Activated CD4-positive, alpha-beta T cell treated with anti-CD3 and anti-CD28 coated beads, Interleukin-2, Interleukin-6, amounts not matched to agents 100 ng/mL and 50 ng/mL, durations not matched to agents 16 hours and 8 hours (primary cell): ENCODE data around the gene FOXJ3.

Source experiments
- DNase-seq: peaks from one replicate; pipeline ENCODE4 v3.0.0-alpha.2; 2020

The FOXJ3 gene

GRCh38 chr1:42183210-42183956 lies 151.7 kb downstream of the FOXJ3 start:
- DNase-seq = no peak

GRCh38 chr1:42181687-42182086 lies 153.3 kb downstream of the FOXJ3 start:
- no peak for DNase-seq

GRCh38 chr1:42179900-42180329 lies 155.1 kb downstream of the FOXJ3 start:
- no peak for DNase-seq

- DNase-seq = no peak
Observed at GRCh38 chr1:42179275-42179674, 155.8 kb downstream of the FOXJ3 start.

DNA sequence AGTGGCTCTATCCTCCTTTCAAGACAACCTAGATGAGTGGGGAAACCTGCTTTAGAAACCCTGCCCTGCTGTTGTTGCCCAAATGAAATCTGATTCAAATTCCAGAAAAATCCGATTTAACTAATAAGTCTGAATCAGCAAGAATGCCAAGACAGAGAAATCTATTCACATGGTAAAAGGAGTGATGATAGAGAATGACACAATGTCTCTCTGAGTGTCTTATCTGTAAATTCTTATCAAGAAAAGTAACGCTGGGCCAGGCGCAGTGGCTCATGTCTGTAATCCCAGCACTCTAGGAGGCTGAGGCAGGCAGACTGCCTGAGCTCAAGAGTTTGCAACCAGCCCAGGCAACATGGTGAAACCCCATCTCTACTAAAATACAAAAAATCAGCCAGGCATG lies 156.8 kb downstream of the FOXJ3 start:
- DNase-seq = no peak

DNA sequence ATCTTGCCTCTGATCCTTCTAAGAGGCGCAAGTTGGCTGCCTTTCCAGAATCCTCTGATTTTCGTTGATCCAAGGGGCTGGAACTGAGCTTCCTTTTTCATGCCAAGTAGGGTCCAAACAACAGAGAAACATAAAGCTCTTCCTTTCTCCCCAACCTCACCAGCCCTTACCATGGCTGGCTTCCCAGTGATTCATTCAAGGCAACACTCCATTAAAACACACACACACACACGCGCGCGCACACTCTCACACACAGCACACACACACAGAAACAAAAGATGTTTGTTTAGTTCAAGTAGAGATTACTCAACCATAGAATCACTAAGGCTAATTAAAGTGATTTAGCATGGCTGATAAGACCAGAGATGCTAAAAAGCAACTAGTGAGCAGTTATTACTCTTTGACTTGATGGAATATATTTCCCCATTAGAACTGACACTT lies 157.5 kb downstream of the FOXJ3 start:
- no peak for DNase-seq

- DNase-seq = peak; percentile 47
Observed at GRCh38 chr1:42176902-42177519, 158.0 kb downstream of the FOXJ3 start.

DNA sequence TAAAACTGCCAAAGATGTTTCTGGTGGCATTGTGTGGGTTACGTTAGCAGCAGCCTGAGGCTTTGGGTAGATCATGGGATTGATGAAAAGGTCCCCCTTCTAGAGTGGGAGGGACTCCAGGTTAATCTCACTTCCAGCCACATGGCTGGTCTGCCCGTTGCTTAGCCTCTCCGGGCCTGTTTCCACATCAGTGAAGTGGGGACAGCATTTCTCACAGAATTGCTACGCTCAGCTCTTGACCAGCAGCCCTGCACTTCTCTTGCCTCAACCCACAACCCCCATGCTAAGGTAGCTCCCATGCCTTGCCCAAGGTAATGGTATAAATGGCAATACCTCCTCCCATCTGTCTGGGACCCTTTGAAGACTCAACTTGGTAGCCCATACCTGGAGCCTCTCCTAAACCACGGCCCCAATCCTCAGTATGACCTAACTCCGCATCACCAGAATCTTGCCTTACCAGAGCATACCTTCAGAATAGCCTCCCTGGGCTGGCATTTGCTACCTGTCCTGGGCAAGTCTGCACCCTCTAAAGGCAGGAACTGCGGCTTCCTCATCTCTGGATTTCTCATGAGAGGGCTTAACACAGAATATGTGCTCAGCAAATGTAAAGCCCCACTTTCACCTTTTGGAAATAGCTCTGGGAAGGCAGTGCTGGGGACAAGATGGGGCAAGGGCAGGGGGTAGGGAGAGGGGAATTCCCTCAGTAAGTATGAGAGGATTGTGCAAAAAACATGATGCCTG lies 159.6 kb downstream of the FOXJ3 start:
- DNase-seq = no peak

GRCh38 chr1:42173961-42174735 lies 160.9 kb downstream of the FOXJ3 start:
- no peak for DNase-seq

DNA sequence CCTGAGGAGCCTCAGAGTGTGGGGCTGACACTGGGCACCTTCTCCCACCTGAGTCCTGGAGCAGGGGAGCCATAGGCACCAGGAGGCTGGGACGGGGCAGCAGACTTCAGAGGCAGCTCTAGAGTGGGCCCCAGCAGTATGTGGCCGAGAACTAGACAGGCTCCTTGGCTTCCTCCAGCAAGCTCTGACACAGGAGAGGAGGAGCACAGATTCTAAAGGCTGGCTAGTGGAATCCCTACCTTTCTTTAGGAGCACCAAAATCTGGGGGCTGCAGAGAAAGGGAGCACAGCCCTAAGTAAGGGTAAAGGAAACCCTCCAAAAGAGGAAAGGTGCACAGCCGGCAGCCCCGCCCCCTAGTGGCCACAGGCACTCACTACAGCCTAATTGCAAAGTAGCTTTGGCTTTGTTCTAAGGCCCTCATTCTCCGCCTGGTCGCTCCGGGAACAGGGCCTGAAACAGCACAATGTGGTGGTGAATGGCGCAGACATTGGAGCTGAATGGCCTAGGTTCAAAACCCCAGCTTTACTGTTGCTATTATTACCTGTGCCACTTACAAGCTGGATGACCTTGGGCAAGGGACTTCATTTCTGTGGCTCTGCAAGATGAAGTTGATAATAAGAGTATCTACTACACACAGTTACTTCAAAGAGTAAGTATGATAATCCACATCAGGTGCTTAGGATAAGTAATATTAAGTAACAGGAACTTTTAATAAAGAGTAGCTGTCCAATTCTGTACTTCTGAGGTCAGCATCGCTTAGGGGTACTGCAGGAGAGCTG lies 161.7 kb downstream of the FOXJ3 start:
- DNase-seq = peak; percentile 63

- DNase-seq = no peak
Observed at GRCh38 chr1:42172381-42173133, 162.5 kb downstream of the FOXJ3 start.

DNA sequence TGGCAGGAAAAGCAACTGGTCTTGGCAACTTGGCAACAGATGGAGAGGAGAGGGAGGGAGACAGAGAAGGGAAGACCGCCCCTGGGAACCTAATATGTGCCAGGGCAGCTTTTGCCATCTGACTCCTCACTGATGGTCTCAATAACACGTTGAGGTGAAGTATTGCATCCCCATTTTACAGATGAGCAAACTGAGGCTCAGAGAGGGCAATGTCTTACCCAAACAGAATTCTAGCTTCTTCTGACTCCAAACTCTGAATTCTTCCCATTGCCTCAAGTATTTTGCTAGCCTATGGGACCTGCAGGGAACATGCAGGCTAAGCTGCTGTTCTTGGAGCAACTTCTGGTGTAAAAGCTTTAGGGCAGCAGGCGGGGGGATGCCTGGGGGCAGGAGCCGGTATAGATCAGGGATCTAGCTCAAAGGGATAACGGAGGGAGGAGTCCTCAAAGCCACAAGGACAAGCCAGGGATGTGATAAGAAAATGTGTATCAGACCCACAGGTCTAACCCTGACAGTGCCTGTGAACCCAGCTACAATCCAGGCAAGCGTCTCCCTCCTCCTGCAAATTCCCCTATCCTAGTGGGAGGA lies 163.3 kb downstream of the FOXJ3 start:
- no peak for DNase-seq

DNA sequence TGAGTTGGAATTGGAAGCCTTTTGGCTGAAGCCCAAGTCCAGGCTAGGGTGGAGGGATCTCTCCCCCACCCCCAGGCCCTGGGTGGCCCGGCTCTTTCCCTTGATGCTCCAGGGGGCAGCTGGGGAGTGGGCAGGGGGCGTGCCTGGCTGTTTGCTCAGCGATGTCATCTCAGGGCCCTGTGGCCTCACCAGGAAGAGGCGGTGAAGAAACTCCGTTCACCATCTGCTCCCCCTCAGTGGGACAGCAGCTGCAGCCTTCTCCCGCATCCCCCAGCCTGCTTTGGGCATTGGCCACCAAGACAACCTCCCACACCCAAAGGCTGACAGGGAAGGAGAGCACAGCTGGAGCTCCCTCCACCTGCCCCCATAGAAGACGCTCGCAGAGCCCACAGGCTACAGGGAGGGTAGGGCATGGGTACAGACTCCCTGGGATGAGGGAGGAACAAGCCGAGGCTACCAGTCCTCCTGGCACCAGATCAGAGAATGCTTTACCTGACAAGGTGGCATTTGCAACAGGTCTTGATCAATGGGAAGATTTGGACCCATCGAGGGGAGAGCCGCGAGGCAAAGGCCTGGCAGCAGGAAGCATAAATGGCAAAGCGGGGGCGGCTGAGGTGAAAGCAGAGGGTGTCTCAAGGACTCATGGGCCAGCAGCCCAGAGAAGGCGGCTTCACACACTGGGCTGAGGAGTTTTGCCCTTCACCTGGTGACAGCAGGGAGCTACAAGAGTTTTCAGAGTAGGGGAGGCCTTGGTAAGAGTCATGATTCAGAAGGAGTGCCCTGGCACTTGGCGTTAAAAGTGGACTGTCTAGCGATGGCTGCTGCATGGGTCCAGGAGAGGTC lies 164.0 kb downstream of the FOXJ3 start:
- DNase-seq = no peak

DNA sequence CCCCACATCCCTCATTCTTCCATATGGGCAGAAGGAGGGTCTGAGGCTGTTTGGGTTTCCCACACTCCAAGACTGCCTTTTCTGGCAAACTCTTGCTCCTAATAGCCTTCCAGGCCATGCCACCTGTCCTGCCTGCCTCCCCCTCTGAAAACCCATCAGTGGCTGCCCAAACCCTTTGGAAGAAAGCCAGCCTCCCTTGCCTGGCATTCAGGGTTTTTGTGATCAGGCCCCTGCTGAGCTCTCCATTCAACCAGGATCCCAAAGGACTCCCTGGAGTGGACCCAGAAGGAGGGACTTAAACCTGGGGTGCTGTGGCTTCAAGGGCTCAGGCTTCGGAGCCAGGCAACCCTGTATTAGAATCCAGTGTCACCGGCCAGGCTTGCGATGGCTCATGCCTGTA lies 166.3 kb downstream of the FOXJ3 start:
- DNase-seq = no peak

- no peak for DNase-seq
Observed at GRCh38 chr1:42168391-42168670, 166.7 kb downstream of the FOXJ3 start.

DNA sequence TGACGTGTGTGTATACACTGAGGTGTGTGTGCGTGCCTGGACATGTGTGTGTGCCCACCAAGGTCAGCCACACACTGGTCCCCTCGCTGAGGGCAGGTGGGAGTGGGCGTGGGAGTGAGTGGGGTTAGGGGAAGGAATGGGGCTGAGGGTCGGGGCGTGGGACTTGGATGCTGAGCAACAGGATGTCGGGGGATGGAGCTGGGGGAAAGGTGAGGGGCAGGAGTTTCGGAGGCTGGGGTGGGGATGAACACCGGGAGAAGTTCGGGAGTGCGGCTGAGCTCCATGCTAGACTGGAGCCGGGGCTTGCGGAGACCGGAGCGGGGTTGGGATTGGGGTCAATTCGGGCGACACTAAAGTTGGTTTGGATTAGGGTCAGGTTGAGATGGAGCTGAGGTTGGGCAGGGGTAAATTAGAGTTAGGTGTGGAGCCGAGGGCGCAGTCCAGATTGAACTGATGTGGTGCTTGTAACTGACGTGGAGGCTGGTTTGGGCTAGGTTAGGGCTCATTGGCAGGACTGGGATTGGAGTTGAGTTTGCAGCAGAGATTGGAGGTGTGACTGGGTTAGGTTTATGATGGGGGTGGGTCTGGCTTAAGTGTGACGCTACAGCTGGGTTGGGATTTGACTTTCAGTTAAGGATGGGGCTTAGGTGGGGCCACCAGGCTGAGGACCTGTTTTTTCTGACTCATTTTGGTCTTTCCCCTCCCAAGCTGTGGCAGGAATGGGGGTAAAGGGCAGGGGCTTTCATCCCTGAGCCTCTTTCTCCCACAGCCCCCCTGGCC lies 167.2 kb downstream of the FOXJ3 start:
- DNase-seq = no peak

DNA sequence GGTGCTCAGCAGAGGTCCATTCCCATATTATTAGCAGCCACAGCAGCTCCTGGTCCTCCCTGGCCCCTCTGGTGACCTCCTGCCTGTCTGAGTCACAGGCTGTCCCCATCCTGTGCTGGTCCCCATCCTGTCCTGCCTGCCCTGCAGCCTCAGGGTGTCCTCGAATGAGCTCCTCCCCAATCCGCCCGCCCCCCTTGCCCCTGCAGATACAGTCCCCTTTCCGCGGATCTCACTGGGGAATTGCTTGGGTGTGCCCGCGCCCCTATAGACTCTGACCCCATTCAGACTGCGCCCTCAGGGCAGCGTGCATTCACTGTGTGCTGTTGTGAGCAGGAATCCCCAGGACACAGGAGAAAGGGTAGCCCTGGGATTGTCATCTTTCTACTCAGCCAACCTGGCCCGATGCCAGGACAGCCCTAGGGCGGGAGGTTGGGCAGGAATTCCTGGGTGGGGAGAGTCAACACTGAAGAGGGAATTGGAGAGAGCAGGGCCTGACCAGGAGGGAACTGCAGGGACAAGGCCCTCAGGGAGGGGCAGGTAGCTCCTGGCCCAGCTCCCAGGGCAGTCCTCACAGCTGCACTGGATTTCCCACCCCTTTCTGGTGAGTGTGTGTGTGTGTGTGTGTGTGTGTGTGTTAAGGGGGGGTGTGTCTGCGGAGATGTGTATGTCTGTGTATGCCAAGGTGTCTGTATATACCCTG lies 169.4 kb downstream of the FOXJ3 start:
- no peak for DNase-seq

DNA sequence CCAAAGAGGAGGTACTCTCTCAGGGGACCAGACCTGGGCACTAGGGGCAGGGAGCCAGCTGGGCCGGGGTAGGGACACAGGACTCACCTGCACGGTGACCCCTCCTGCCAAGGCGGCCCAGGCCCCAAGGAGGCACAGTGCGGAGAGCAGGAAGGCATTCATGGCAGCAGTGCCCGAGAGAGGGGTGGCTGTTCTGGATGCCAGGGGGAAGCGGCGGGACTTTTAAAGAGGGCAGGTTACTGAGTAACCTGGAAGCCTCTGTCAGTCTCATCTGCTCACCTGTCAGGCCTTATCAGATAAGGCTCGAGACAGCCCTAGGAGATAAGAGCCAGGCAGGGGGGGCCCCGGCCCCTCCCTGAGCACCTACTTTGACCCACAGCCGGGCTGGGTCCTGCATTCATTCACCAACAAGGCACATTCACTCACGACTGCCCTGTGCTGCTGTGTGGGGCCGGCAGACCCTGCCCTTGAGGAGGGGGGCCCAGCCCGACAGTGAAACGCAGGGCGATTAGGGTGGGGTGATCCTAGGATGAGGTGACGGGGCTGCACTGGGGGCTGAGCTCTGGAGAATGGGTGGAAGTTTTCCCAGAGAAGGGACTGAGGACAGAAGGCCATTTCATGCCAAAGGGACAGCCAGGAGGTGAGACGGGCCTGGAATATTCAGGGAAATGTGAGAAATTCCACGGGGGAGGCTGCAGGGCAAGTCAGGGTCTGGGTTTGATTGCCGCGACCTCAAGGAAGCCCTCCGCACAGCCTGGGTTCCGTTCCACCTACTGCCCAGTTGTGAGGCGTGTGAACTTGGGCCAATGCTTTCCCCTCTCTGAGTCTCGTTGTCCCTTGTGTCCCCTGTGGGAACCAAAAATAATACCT lies 170.2 kb downstream of the FOXJ3 start, which contains the start of gene GUCA2A:
Gene GUCA2A, minus strand, starts transcription at position 195 of the 870 bp plus-strand sequence. Its CDS starts 33 bp downstream, at position 162.
- DNase-seq = no peak
